Activated CD8-positive, alpha-beta T cell treated with anti-CD3 and anti-CD28 coated beads for 36 hours (primary cell): Measurements from ENCODE around the gene MAMLD1. TPM values are rescaled to one million over a fixed set of nuclear protein-coding genes. Genes with fewer than 3 reads are reported as not detected.

Experiments
- ATAC-seq: fragments of 200-7000 bp; cut with Tn5 transposase; one replicate; pipeline ENCODE4 v1.10.0; 2021; ENCODE audit warnings: mild to moderate bottlenecking, moderate library complexity
- CTCF ChIA-PET: fragments of 350-600 bp; sonication (Branson Sonifier 250); formaldehyde crosslinking; loops from one replicate; lab custom pipeline; 2021; ENCODE audit warnings: antibody characterized with exemption; lab: Charles Lee
- POLR2A ChIA-PET: fragments of 350-600 bp; sonication (Branson Sonifier 250); formaldehyde crosslinking; loops from one replicate; lab custom pipeline; 2021; ENCODE audit warnings: antibody characterized with exemption; lab: Charles Lee
- DNase-seq: peaks from one replicate; pipeline ENCODE4 v3.0.0-alpha.2; 2020
- H3K27ac Mint-ChIP-seq: one replicate; pipeline ENCODE4 v1.8.0; 2021; ENCODE audit warnings: mild to moderate bottlenecking, mixed read lengths
- H3K27me3 Mint-ChIP-seq: one replicate; pipeline ENCODE4 v1.8.0; 2021; ENCODE audit warnings: mixed read lengths
- H3K36me3 Mint-ChIP-seq: one replicate; pipeline ENCODE4 v1.8.0; 2021; ENCODE audit warnings: low read depth, mixed read lengths
- H3K4me1 Mint-ChIP-seq: one replicate; pipeline ENCODE4 v1.8.0; 2021; ENCODE audit warnings: low read depth, mixed read lengths
- H3K4me3 Mint-ChIP-seq: one replicate; pipeline ENCODE4 v1.8.0; 2021; ENCODE audit warnings: mild to moderate bottlenecking, moderate library complexity, mixed read lengths
- H3K9me3 Mint-ChIP-seq: one replicate; pipeline ENCODE4 v1.8.0; 2021; ENCODE audit warnings: mixed read lengths
- CTCF ChIP-seq: fragments of 200-600 bp; IDR thresholded peaks from one replicate; pipeline ENCODE4 v1.8.0; 2022; ENCODE audit warnings: antibody characterized with exemption, mild to moderate bottlenecking
- intact Hi-C: fragments of 100-400 bp; cut with micrococcal nuclease; formaldehyde crosslinking; loops from one replicate; pipeline ENCODE4 v1.10.0; 2022
- total RNA-seq, 2 experiments: library from RNA; stranded (reverse); gene quantifications; one replicate each; pipeline ENCODE4 v1.2.3, GENCODE V29; 2021

Gene MAMLD1
- total RNA-seq, 2 experiments from 2014 or later = 1.8 to 2.0 TPM

GRCh38 chrX:150352114-150352513 lies 11.0 kb upstream of the MAMLD1 start:
- H3K27ac Mint-ChIP-seq = no peak overlapping the region
- ChIA-PET CTCF (no interaction called here), POLR2A (no interaction called here)
- no peaks in the 10 kb centered on the region for H3K36me3 Mint-ChIP-seq
- no peak overlapping the region for H3K4me3 Mint-ChIP-seq
- no peak for TF ChIP-seq CTCF
- no peaks in the 10 kb centered on the region for H3K9me3 Mint-ChIP-seq
- no peaks in the 10 kb centered on the region for H3K4me1 Mint-ChIP-seq
- H3K27me3 Mint-ChIP-seq = peaks cover 10% of the 10 kb centered on the region
- intact Hi-C loops = loop anchor here (10.0 kb wide), 1 partner anchor 387 kb away; no protein-coding TSS in a partner anchor
- ATAC-seq (no peak), DNase-seq (no peak)

GRCh38 chrX:150352581-150352980 lies 10.5 kb upstream of the MAMLD1 start:
- Mint-ChIP-seq H3K36me3 (no peaks in the 10 kb centered on the region), H3K27me3 (peaks cover 10% of the 10 kb centered on the region), H3K4me3 (no peak overlapping the region), H3K4me1 (no peaks in the 10 kb centered on the region), H3K9me3 (no peaks in the 10 kb centered on the region), H3K27ac (no peak overlapping the region)
- ChIA-PET POLR2A (no interaction called here), CTCF (no interaction called here)
- intact Hi-C loops = loop anchor here (10.0 kb wide), 1 partner anchor 388 kb away; no protein-coding TSS in a partner anchor
- ATAC-seq (no peak), DNase-seq (no peak)
- TF ChIP-seq CTCF = no peak

GRCh38 chrX:150355913-150356312 lies 7.2 kb upstream of the MAMLD1 start:
- ATAC-seq = no peak
- Mint-ChIP-seq H3K27me3 (peaks cover 13% of the 10 kb centered on the region), H3K4me3 (no peak overlapping the region), H3K36me3 (no peaks in the 10 kb centered on the region), H3K4me1 (peaks cover under 1% of the 10 kb centered on the region), H3K9me3 (no peaks in the 10 kb centered on the region), H3K27ac (no peak overlapping the region)
- POLR2A ChIA-PET = no interaction called here
- no peak for TF ChIP-seq CTCF
- CTCF ChIA-PET = no interaction called here
- intact Hi-C loops = loop anchor here (10.0 kb wide), 1 partner anchor 391 kb away; no protein-coding TSS in a partner anchor
- DNase-seq = no peak

- intact Hi-C loops = loop anchor here (10.0 kb wide), 1 partner anchor 393 kb away; no protein-coding TSS in a partner anchor
- ATAC-seq (no peak), DNase-seq (no peak)
- TF ChIP-seq CTCF = no peak
- Mint-ChIP-seq H3K4me1 (peaks cover 9% of the 10 kb centered on the region), H3K27me3 (peaks cover 23% of the 10 kb centered on the region), H3K4me3 (no peak overlapping the region), H3K27ac (no peak overlapping the region), H3K9me3 (no peaks in the 10 kb centered on the region), H3K36me3 (no peaks in the 10 kb centered on the region)
- ChIA-PET POLR2A (no interaction called here), CTCF (no interaction called here)
Measured at GRCh38 chrX:150357790-150358189, 5.3 kb upstream of the MAMLD1 start.

- Mint-ChIP-seq H3K4me1 (peaks cover 9% of the 10 kb centered on the region), H3K9me3 (no peaks in the 10 kb centered on the region), H3K36me3 (no peaks in the 10 kb centered on the region), H3K27ac (no peak overlapping the region), H3K4me3 (no peak overlapping the region), H3K27me3 (peaks cover 23% of the 10 kb centered on the region)
- DNase-seq (no peak), ATAC-seq (no peak)
- CTCF ChIA-PET = no interaction called here
- POLR2A ChIA-PET = no interaction called here
- intact Hi-C loops = loop anchor here (10.0 kb wide), 1 partner anchor 394 kb away; no protein-coding TSS in a partner anchor
- no peak for TF ChIP-seq CTCF
Measured at GRCh38 chrX:150358651-150359050, 4.5 kb upstream of the MAMLD1 start.
